Putamen (tissue), 1 donor: ENCODE data around the gene PSMG4.

ENCODE experiments used
- DNase-seq: peaks from one replicate; pipeline ENCODE4 v3.0.0-alpha.2; 2016; ENCODE audit warnings: low spot score

The PSMG4 gene

GRCh38 chr6:3258720-3259490 lies at the start of gene PSMG4:
Gene PSMG4, plus strand, starts transcription at chr6:3258947. Its CDS starts 76 bp downstream, at chr6:3259023.
- peak; percentile 89 for DNase-seq

- peak; percentile 73 for DNase-seq
Observed at GRCh38 chr6:3209114-3210023, 49.4 kb upstream of the PSMG4 start.

DNA sequence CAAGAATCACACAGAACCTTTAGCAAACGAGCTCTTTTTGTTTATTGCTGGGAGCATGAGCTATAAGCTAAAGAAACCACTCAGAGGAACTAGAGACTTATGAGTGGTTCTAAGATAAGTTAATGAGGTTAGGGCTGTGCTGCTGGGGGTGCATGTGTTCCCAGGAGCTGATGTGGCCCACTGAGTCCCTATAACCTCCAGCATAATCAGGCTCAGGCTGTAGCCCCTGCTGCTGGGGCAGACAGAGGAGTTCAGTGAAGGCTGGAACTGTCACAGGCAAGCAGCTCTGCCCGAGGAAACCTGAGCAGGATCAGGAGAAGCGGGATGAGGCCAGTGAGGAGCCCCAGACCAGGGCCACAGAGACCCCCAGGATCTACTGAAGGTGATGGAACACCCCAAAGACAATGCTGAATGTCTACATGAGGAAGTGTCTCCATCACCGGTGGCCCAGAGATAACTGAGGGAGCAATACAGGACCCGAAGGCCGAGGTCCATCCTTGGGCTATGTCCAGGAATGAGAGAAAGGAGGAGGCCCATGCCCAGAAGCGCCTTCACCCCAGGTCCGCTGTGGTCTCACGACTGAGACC lies 48.6 kb upstream of the PSMG4 start:
- DNase-seq: no peak

DNA sequence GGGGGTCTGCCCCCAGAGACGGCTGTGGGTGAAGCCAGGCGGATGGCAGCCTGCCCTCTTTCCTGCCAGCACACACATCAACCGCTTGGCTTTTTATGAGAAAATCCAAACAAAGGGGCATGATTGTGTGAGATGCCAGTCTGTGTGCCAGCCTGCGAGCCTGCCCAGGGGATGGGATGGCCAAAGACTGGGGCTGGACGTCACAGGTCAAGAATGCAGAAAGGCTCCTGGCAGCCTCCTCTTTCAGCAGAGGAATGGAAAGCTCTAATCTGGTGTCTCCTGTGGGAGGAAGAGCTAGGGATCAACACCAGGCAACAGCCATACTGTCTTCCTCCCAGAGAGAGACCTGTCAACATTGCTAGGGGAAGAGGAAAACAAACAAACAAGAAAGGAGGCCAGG lies 47.1 kb upstream of the PSMG4 start:
- peak; percentile 80 for DNase-seq

GRCh38 chr6:3212261-3212660 lies 46.5 kb upstream of the PSMG4 start:
- DNase-seq: no peak

- no peak for DNase-seq
Observed at GRCh38 chr6:3213334-3213695, 45.4 kb upstream of the PSMG4 start.

GRCh38 chr6:3214898-3215297 lies 43.8 kb upstream of the PSMG4 start:
- no peak for DNase-seq

- no peak for DNase-seq
Observed at GRCh38 chr6:3217286-3217685, 41.5 kb upstream of the PSMG4 start.

- DNase-seq: no peak
Observed at GRCh38 chr6:3218266-3218665, 40.5 kb upstream of the PSMG4 start.

DNA sequence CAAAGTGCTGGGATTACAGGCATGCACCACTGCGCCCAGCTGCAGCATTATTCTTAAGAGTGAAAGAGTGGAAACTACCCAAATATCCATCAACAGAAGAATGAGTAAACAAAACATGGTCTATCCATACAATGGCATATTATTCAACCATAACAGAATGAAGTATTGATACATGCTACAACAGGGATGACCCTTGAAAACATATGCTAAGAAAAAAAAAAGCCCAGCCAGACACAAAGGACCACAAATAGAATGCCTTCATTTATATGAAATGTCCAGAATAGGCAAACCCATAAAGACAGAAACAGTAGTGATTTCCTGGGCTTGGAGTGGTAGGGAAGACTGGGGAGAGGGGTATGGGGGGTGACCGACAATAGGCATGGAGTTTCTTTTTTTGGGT lies 38.4 kb upstream of the PSMG4 start:
- DNase-seq: peak; percentile 45

- DNase-seq: no peak
Observed at GRCh38 chr6:3221578-3221977, 37.2 kb upstream of the PSMG4 start.

GRCh38 chr6:3222506-3223038 lies 36.2 kb upstream of the PSMG4 start:
- DNase-seq: no peak

DNA sequence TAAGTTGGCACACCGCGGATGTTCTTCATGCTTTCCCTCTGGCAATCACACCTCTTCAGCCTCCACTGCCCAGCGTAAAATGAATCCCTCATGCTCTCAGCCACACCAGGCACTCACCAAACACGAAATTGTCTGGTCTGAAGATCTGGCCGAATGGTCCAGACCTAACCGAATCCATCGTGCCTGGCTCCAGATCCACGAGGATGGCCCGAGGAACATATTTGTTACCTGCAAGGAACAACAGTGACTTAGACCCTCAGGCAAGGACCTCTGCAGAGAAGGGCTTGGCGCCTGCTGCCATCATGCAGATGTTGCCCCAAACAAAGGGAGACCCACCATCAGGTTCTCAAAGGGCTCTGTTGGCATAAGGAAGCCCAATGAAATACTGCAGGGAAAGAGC lies 32.7 kb upstream of the PSMG4 start:
- DNase-seq: no peak

GRCh38 chr6:3226481-3227362 lies 32.0 kb upstream of the PSMG4 start:
- no peak for DNase-seq

DNA sequence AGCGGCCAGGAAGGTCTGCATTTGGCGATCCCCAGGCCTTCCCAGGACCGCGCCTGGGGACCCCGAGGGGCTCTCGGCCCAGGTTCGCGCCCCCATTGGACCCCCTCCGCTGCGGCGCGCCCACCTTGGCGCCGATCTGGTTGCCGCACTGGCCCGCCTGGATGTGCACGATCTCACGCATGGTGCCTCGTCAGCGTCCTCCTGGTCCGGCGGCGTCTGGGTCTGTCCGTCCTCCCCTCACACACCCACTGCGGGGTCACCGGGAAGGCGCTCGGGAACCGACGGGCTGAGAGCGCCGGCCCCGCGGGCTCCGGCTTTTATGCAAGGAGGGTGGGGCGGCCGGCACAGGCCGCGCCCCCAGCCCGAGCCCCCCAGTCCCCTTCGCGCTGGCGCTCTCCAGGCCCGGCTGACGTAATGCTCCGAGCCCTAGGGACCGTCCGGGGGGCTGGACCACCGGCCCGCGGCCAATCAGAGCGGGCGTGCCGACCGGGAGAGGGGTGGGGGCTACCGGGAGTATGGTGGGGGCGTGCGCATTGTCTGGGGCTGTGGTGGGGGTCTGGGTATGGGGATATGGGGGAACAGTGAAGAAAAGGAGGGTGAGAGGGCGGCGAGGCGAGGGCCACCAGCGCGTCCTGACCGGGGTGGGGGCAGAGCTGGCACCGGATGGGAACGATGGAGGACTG lies 31.2 kb upstream of the PSMG4 start, which contains the start of gene TUBB2B:
TSS of gene TUBB2B (minus strand) at position 291 of the 683 bp plus-strand sequence. CDS start at position 181, 110 bp downstream.
- DNase-seq: no peak

- DNase-seq: no peak
Observed at GRCh38 chr6:3228046-3228671, 30.6 kb upstream of the PSMG4 start.

GRCh38 chr6:3228771-3229565 lies 29.8 kb upstream of the PSMG4 start:
- DNase-seq: no peak

DNA sequence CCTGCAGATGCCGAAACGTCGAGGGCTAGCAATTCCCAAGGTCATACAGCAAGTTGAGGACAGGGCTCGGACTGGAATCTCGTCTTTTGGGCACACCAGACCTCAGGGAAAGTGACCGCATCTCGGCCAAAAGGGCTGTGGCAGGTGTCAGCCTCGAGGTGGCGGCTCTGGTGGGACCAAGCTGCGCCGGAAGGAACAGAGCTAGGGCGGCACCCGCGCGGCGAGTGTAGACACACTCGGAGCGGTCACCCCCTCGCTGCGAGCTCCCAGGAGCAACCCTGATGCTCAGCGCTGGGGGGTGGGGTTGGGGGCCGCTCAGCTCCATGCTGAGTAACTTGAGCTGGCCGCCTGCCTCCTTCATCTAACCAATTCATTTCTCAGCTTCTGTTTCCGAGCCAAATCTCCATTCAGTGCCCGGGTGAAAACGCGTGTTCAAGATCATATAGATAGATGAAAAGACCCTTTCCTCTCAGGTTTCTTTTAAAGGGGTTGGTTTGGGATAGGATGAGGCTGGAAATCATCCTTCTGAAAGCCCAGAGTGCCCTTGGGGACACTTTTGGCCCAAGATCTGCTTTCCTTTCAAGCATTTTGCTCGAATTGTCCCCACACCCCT lies 29.1 kb upstream of the PSMG4 start:
- DNase-seq: no peak

DNA sequence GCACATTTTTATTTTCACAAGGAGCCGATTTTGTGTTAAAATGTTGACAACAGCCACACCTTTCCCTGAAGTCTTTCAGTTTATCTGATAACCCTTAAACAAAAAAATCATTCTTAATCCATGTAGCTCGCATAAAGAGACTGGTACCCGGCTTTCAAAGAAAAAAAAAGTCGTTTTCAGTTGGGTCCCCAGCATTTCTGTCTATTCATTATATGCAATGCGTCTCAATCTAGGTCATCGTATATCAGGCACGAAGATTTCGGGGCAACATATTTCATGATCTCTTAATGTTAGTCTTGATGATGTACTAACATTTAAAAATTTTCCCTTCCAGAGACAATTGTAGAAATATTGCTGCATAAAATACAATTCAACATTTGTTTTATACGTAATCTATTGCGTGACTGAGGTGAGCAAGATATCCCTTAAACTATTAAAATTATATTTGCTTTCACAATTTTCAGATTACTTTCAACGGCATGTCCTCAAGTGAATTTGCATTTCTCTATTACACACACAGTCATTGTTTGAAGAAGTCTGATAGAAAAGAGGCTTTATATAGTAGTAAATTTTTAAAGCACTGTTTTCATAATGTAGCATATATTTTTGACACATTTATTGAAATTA lies 28.4 kb upstream of the PSMG4 start:
- DNase-seq: no peak
